Body of pancreas (tissue), 4 donors: ENCODE measurements around the gene SLC2A6. TPM values are rescaled to one million over a fixed set of nuclear protein-coding genes. Genes with fewer than 3 reads are reported as not detected.
"Not testable (repeated sequence)": the region's sequence is repeated elsewhere in the genome, so short reads cannot be mapped to it uniquely, and the experiment has no call there.

Source experiments
- ATAC-seq: fragments of 150-250 bp; one replicate; pipeline ENCODE4 v1.9.1; 2016
- DNase-seq, 4 donors: peaks; one replicate each; pipeline ENCODE4 v3.0.0-alpha.2; 2019
- H3K27ac ChIP-seq, 4 donors: fragments of 200-600 bp; sonication (generic); 1 replicate in 3 of 4; 2 replicates in 1 of 4; pipeline versions ENCODE4 v1.5.1 to v1.6.1; 2016 to 2019; ENCODE audit warnings: mild to moderate bottlenecking in 1 of 4, mixed read lengths in 1 of 4, moderate library complexity in 1 of 4
- H3K27me3 ChIP-seq, 2 donors: fragments of 200-600 bp; sonication (generic); one replicate each; pipeline ENCODE4 v1.6.0; 2016; ENCODE audit warnings: mild to moderate bottlenecking in 1 of 2
- H3K36me3 ChIP-seq, 2 donors: fragments of 200-600 bp; sonication (generic); replicated peaks in 1 of 2; 2 replicates each; pipeline ENCODE4 v1.5.1; 2016; ENCODE audit warnings: low read depth in 2 of 2; ENCODE audit not compliant: insufficient read depth in 1 of 2
- H3K4me1 ChIP-seq: fragments of 200-600 bp; sonication (generic); one replicate; pipeline ENCODE4 v1.6.0; 2016
- H3K4me3 ChIP-seq, 2 donors: fragments of 200-600 bp; sonication (generic); 1 replicate in 1 of 2; 2 replicates in 1 of 2; pipeline ENCODE4 v1.5.1; 2016 to 2019
- H3K9me3 ChIP-seq, 3 donors: fragments of 200-600 bp; sonication (generic); 1 replicate in 2 of 3; 2 replicates in 1 of 3; pipeline ENCODE4 v1.5.1; 2016
- POLR2A ChIP-seq, 3 donors: fragments of 450-650 bp; IDR thresholded peaks; one replicate each; pipeline ENCODE4 v1.6.1; 2016; ENCODE audit warnings: antibody characterized with exemption in 3 of 3, mild to moderate bottlenecking in 2 of 3
- WGBS, 2 donors: methylation state at CpG; one replicate each; pipeline ENCODE4 v1.1.5; 2017; 5-methylcytosine and 5-hydroxymethylcytosine counted together
- intact Hi-C: fragments of 100-400 bp; cut with DNase I; formaldehyde crosslinking; loops from one replicate; pipeline ENCODE4 v1.15.1; 2023
- total RNA-seq, 2 donors: library from RNA; depleted of rRNA; stranded (reverse); fragments of >200 nt; gene quantifications; one replicate each; pipeline ENCODE4 v1.1.0, GENCODE V29; 2016
- TF ChIP-seq, protein P1 (sequence below), 7 experiments: fragments of 450-650 bp in 4 of 7; fragments of 200-600 bp in 3 of 7; sonication (generic) in 3 of 7; IDR thresholded peaks; one replicate each; pipeline ENCODE4 v1.5.1; 2016 to 2019; ENCODE audit warnings: antibody characterized with exemption in 7 of 7

SLC2A6 gene
- total RNA-seq, 2 donors from 2014 or later = 2.6 to 3.0 TPM

DNA sequence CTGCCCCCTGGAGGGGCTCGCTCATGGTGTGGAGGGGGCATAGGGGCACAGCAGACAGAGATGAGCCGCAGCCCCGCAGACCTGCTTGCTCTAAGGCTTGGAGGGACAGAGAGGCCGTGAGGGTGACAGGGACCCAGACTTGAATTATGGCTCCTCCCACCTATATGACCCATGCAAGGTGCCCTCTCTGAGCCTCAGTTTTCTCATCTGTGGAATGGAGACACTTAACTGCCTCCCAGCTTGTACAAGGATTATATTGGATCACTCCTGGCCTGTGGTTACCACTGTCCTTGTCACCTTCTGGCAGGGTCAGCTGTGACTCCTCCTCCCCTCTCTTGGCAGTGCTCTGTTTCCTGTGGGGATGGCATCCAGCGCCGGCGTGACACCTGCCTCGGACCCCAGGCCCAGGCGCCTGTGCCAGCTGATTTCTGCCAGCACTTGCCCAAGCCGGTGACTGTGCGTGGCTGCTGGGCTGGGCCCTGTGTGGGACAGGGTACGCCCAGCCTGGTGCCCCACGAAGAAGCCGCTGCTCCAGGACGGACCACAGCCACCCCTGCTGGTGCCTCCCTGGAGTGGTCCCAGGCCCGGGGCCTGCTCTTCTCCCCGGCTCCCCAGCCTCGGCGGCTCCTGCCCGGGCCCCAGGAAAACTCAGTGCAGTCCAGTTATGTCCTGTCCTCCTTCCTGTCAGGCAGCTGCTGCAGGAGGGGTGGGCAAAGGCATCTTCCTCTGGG, 23.8 kb downstream of the SLC2A6 start:
- Histone ChIP-seq H3K36me3 (no peaks in the 10 kb centered on the region), H3K9me3 (no peaks in the 10 kb centered on the region), H3K4me3 (no peak overlapping the region), H3K4me1 (peaks cover 9% of the 10 kb centered on the region), H3K27me3 (no peaks in the 10 kb centered on the region), H3K27ac (no peak overlapping the region)
- DNase-seq (no peak), ATAC-seq (no peak)
- intact Hi-C loops = no loop called here
- TF ChIP-seq POLR2A (IDR thresholded peaks at IDR 0.05) = no peak
- TF ChIP-seq, protein P1, sequence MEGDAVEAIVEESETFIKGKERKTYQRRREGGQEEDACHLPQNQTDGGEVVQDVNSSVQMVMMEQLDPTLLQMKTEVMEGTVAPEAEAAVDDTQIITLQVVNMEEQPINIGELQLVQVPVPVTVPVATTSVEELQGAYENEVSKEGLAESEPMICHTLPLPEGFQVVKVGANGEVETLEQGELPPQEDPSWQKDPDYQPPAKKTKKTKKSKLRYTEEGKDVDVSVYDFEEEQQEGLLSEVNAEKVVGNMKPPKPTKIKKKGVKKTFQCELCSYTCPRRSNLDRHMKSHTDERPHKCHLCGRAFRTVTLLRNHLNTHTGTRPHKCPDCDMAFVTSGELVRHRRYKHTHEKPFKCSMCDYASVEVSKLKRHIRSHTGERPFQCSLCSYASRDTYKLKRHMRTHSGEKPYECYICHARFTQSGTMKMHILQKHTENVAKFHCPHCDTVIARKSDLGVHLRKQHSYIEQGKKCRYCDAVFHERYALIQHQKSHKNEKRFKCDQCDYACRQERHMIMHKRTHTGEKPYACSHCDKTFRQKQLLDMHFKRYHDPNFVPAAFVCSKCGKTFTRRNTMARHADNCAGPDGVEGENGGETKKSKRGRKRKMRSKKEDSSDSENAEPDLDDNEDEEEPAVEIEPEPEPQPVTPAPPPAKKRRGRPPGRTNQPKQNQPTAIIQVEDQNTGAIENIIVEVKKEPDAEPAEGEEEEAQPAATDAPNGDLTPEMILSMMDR (IDR thresholded peaks at IDR 0.05) = no peak
- 92 to 93% methylated on average over 10 to 20 of the region's 20 CpGs for WGBS, 2 donors

DNA sequence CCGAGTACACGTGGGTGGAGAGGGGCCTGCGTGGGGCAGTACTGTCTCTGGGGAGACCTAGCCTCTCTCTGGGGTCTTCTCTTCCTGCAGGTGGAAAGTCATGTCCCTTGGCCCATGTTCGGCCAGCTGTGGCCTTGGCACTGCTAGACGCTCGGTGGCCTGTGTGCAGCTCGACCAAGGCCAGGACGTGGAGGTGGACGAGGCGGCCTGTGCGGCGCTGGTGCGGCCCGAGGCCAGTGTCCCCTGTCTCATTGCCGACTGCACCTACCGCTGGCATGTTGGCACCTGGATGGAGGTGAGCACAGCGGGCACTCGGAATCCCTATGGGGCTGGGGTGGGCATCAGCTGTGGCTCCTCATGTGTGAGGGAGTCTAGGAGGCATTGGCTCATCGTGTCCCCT, 24.6 kb downstream of the SLC2A6 start:
- Histone ChIP-seq H3K9me3 (no peaks in the 10 kb centered on the region), H3K4me1 (peaks cover 10% of the 10 kb centered on the region), H3K4me3 (no peak overlapping the region), H3K27ac (no peak overlapping the region), H3K27me3 (no peaks in the 10 kb centered on the region), H3K36me3 (no peaks in the 10 kb centered on the region)
- DNase-seq (no peak), ATAC-seq (no peak)
- intact Hi-C loops = no loop called here
- TF ChIP-seq, protein P1 (IDR thresholded peaks at IDR 0.05) = no peak
- TF ChIP-seq POLR2A (IDR thresholded peaks at IDR 0.05) = no peak
- 64 to 84% methylated on average over 3 to 19 of the region's 19 CpGs for WGBS, 2 donors

DNA sequence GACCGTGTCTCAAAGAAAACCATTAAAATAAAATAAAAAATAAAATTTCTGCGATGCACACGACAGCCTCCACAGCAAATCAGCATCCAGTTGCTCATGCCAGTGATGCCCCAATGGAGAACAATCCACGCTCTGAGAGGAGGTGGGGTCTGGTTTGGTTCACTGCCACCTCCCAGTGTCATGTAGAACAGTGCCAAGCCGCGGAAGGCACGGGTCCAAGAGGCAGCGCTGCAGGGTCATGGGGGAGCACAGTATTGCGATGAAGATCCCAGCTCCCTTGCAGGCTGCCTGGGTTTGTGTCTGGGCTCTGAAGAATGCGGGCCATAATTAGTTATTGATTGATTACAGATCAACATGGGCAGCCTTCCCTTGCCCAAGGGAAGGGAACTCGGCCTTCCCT, 25.2 kb downstream of the SLC2A6 start:
- intact Hi-C loops = no loop called here
- no peaks in the 10 kb centered on the region for H3K27me3 ChIP-seq
- no peak overlapping the region for H3K27ac ChIP-seq
- TF ChIP-seq POLR2A (IDR thresholded peaks at IDR 0.05) = no peak
- TF ChIP-seq, protein P1 (IDR thresholded peaks at IDR 0.05) = no peak
- H3K4me1 ChIP-seq = peaks cover 3% of the 10 kb centered on the region
- ATAC-seq (no peak), DNase-seq (no peak)
- no peaks in the 10 kb centered on the region for H3K9me3 ChIP-seq
- 80 to 92% methylated on average over 9 to 11 of the region's 11 CpGs for WGBS, 2 donors
- H3K36me3 ChIP-seq = no peaks in the 10 kb centered on the region
- no peak overlapping the region for H3K4me3 ChIP-seq

DNA sequence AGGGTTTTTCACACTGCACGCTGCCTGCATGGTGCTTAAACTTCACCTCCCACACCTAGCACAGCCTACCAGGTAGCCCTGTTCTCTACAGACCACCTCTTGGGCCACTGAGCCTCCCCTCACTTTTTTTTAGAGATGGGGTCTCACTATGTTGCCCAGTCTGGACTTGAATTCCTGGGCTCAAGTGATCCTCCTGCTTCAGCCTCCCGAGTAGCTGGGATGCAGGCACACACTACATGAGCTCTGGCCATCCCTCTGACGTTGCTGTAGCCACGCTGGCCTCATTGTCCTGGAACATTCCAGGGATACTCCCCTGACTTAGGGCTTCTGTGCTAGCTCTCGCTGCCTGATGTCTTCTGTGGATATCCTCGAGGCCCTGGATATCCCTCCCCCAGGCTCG, 26.3 kb downstream of the SLC2A6 start:
- Histone ChIP-seq H3K27ac (no peak overlapping the region), H3K4me1 (peaks cover 3% of the 10 kb centered on the region), H3K36me3 (no peaks in the 10 kb centered on the region), H3K27me3 (no peaks in the 10 kb centered on the region), H3K9me3 (no peaks in the 10 kb centered on the region), H3K4me3 (no peak overlapping the region)
- DNase-seq (no peak), ATAC-seq (no peak)
- 90 to 93% methylated on average over 7 of the region's 7 CpGs for WGBS, 2 donors
- intact Hi-C loops = no loop called here
- no peak for TF ChIP-seq POLR2A (IDR thresholded peaks at IDR 0.05)
- TF ChIP-seq, protein P1 (IDR thresholded peaks at IDR 0.05) = no peak

DNA sequence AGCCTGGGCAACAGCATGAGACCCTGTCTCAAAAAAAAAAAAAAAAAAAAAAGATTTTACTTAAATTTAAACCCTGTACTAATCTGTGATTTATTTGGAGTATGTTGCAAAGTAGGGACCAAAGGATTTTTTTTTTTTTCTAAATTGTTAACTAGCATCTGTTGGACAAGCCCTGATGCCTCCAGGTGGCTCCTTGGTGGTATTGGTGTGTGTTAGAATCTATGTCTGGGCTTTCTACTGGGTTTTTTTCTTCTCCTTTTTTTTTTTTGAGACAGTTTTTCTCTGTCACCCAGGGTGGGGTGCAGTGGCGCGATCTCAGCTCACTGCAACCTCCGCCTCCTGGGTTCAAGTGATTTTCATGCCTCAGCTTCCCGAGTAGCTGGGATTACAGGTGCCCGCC, 27.0 kb downstream of the SLC2A6 start:
- H3K27me3 ChIP-seq, H3K4me3 ChIP-seq, H3K27ac ChIP-seq, H3K36me3 ChIP-seq, ATAC-seq, H3K4me1 ChIP-seq, H3K9me3 ChIP-seq, intact Hi-C loops, DNase-seq: not testable (repeated sequence)
- 88 to 93% methylated on average over 5 of the region's 5 CpGs for WGBS, 2 donors
